ENCODE data around the gene NRARP.
"Not testable (repeated sequence)": the region's sequence is repeated elsewhere in the genome, so short reads cannot be mapped to it uniquely, and the experiment has no call there.

Gene NRARP

DNA sequence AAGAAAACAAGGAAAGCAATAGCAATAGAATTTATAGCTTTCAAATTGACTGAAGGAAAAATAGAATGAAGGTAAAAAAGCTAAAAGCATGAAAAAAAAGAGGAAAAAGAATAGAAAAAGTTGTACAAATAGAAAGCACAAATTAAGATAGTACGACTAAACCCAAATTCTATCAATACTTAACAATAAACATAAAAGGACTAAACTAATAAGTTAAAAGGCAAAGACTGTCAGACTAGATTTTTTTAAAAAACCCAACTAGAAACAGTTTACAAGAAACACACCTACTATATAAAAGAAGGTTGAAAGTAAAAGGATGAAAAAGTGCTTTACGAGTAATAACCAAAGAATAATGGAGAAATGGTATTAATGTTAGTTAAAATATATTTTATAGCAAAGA, 34.7 kb upstream of the NRARP start:
- H3K27ac ChIP-seq (ENCODE audit: poor library complexity, severe bottlenecking) = no peak overlapping the region
- DNase-seq (ENCODE audit: low spot score) (no peak), ATAC-seq (ENCODE audit: low read depth) (no peak)
- H3K36me3 ChIP-seq (ENCODE audit: low read depth) = no peaks in the 10 kb centered on the region
- no peak overlapping the region for H3K4me3 ChIP-seq (ENCODE audit: severe bottlenecking)
- no peaks in the 10 kb centered on the region for H3K27me3 ChIP-seq (ENCODE audit: insufficient read depth, poor library complexity, severe bottlenecking)
- TF ChIP-seq, protein P1, sequence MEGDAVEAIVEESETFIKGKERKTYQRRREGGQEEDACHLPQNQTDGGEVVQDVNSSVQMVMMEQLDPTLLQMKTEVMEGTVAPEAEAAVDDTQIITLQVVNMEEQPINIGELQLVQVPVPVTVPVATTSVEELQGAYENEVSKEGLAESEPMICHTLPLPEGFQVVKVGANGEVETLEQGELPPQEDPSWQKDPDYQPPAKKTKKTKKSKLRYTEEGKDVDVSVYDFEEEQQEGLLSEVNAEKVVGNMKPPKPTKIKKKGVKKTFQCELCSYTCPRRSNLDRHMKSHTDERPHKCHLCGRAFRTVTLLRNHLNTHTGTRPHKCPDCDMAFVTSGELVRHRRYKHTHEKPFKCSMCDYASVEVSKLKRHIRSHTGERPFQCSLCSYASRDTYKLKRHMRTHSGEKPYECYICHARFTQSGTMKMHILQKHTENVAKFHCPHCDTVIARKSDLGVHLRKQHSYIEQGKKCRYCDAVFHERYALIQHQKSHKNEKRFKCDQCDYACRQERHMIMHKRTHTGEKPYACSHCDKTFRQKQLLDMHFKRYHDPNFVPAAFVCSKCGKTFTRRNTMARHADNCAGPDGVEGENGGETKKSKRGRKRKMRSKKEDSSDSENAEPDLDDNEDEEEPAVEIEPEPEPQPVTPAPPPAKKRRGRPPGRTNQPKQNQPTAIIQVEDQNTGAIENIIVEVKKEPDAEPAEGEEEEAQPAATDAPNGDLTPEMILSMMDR (IDR thresholded peaks at IDR 0.05; ENCODE audit: poor library complexity, severe bottlenecking) = no peak
- peaks cover 7% of the 10 kb centered on the region for H3K9me3 ChIP-seq (ENCODE audit: severe bottlenecking)
- H3K4me1 ChIP-seq (ENCODE audit: insufficient read depth, poor library complexity, severe bottlenecking) = no peaks in the 10 kb centered on the region

DNA sequence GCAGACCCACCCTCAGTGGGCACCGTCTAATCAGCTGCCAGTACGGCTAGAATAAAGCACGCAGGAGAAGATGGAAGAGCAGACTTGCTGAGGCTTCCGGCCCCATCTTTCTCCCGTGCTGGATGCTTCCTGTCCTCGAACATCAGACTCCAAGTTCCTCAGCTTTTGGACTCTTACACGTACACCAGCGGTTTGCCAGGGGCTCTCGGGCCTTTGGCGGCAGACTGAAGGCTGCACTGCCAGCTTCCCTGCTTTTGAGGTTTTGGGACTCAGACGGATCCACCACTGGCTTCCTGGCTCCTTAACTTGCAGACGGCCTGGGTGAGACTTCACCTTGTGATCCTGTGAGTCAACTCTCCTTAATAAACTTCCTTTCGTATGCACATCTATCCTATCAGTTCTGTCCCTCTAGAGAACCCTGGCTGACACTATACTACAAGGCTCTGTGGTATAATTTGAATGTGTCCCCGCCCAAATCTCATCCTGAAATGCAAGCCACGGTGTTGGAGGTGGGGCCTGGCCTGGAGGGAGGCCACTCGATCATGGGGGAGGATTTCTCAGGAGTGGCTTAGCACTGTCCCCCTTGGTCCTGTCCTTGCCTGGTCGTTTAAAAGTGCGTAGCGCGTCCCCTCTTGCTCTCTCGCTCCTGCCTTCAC, 31.1 kb upstream of the NRARP start:
- Histone ChIP-seq H3K36me3 (ENCODE audit: low read depth) (no peaks in the 10 kb centered on the region), H3K27ac (ENCODE audit: poor library complexity, severe bottlenecking) (no peak overlapping the region), H3K27me3 (ENCODE audit: insufficient read depth, poor library complexity, severe bottlenecking) (no peaks in the 10 kb centered on the region), H3K4me1 (ENCODE audit: insufficient read depth, poor library complexity, severe bottlenecking) (no peaks in the 10 kb centered on the region), H3K9me3 (ENCODE audit: severe bottlenecking) (peaks cover 7% of the 10 kb centered on the region), H3K4me3 (ENCODE audit: severe bottlenecking) (no peak overlapping the region)
- DNase-seq (ENCODE audit: low spot score) (no peak), ATAC-seq (ENCODE audit: low read depth) (no peak)
- TF ChIP-seq, protein P1 (IDR thresholded peaks at IDR 0.05; ENCODE audit: poor library complexity, severe bottlenecking) = no peak

DNA sequence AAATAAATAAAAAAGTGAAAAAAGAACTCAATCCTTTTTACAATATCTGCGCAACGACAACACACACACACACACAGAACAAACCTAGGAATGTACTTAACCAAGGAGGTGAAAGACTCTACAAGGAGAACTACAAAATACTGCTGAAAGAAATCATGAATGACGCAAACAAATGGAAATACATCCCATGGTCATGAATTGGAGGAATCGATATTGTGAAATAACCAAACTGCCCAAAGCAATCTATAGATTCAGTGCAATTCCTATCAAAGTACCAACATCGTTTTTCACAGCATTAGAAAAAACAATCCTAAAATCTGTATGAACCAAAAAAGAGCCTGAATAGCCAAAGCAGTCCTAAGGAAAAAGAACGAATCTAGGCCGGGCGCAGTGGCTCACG, 29.9 kb upstream of the NRARP start:
- TF ChIP-seq, protein P1 (IDR thresholded peaks at IDR 0.05; ENCODE audit: poor library complexity, severe bottlenecking) = no peak
- no peak overlapping the region for H3K27ac ChIP-seq (ENCODE audit: poor library complexity, severe bottlenecking)
- peaks cover 4% of the 10 kb centered on the region for H3K9me3 ChIP-seq (ENCODE audit: severe bottlenecking)
- DNase-seq (ENCODE audit: low spot score) (no peak), ATAC-seq (ENCODE audit: low read depth) (no peak)
- no peaks in the 10 kb centered on the region for H3K36me3 ChIP-seq (ENCODE audit: low read depth)
- H3K27me3 ChIP-seq (ENCODE audit: insufficient read depth, poor library complexity, severe bottlenecking) = no peaks in the 10 kb centered on the region
- H3K4me3 ChIP-seq (ENCODE audit: severe bottlenecking) = no peak overlapping the region
- H3K4me1 ChIP-seq (ENCODE audit: insufficient read depth, poor library complexity, severe bottlenecking) = no peaks in the 10 kb centered on the region

DNA sequence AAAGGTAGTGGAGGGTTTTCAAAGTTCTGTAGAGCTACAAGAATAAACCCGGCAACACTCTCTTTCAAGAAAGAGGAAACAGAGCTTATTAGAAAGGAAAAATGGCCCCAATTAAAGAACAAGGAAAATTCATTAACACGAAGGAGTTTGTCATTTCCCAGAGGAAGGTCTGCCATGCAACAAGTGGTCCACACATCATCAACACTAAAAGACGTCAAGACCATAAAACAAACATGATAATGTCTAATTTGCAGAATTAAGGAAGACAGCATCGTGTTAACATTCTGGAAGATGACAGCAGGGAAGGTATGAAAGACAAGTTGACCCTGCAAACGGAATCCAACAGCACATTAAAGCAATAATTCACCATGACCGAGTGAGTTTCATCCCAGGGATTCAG, 28.6 kb upstream of the NRARP start:
- no peak overlapping the region for H3K27ac ChIP-seq (ENCODE audit: poor library complexity, severe bottlenecking)
- no peaks in the 10 kb centered on the region for H3K4me1 ChIP-seq (ENCODE audit: insufficient read depth, poor library complexity, severe bottlenecking)
- no peaks in the 10 kb centered on the region for H3K9me3 ChIP-seq (ENCODE audit: severe bottlenecking)
- no peaks in the 10 kb centered on the region for H3K27me3 ChIP-seq (ENCODE audit: insufficient read depth, poor library complexity, severe bottlenecking)
- no peaks in the 10 kb centered on the region for H3K36me3 ChIP-seq (ENCODE audit: low read depth)
- ATAC-seq (ENCODE audit: low read depth) = no peak
- no peak overlapping the region for H3K4me3 ChIP-seq (ENCODE audit: severe bottlenecking)
- DNase-seq (ENCODE audit: low spot score) = no peak
- TF ChIP-seq, protein P1 (IDR thresholded peaks at IDR 0.05; ENCODE audit: poor library complexity, severe bottlenecking) = no peak

DNA sequence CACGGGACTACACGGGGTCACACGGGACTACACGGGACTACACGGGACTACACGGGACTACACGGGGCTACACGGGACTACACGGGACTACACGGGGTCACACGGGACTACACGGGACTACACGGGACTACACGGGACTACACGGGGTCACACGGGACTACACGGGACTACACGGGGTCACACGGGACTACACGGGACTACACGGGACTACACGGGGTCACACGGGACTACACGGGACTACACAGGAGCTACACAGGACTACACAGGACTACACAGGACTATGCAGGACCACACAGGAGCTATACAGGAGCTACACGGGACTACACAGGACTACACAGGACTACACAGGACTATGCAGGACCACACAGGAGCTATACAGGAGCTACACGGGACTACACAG, 27.5 kb upstream of the NRARP start:
- not testable (repeated sequence) for DNase-seq (ENCODE audit: low spot score); H3K27ac ChIP-seq (ENCODE audit: poor library complexity, severe bottlenecking); H3K36me3 ChIP-seq (ENCODE audit: low read depth); H3K4me3 ChIP-seq (ENCODE audit: severe bottlenecking); H3K27me3 ChIP-seq (ENCODE audit: insufficient read depth, poor library complexity, severe bottlenecking); H3K4me1 ChIP-seq (ENCODE audit: insufficient read depth, poor library complexity, severe bottlenecking); H3K9me3 ChIP-seq (ENCODE audit: severe bottlenecking); ATAC-seq (ENCODE audit: low read depth)

DNA sequence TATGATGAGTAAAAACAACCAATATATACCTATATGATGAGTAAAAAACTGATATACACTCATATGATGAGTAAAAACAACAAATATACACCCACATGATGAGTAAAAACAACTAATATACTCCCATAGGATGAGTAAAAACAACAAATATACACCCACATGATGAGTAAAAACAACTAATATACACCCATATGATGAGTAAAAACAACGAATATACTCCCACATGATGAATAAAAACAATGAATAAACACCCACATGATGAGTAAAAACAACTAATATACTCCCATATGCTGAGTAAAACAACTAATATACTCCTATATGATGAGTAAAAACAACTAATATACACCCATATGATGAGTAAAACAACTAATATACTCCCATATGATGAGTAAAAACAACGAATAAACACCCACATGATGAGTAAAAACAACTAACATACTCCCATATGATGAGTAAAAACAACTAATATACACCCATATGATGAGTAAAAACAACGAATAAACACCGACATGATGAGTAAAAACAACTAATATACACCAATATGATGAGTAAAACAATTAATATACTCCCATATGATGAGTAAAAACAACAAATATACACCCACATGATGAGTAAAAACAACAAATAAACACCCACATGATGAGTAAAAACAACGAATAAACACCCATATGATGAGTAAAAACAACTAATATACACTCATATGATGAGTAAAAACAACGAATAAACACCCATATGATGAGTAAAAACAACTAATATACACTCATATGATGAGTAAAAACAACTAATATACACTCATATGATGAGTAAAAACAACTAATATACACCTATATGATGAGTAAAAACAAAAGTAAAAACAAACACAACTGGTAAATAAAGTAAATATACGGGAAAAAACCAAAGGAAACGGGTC, 25.8 kb upstream of the NRARP start:
- H3K27ac ChIP-seq (ENCODE audit: poor library complexity, severe bottlenecking); H3K27me3 ChIP-seq (ENCODE audit: insufficient read depth, poor library complexity, severe bottlenecking); ATAC-seq (ENCODE audit: low read depth); DNase-seq (ENCODE audit: low spot score); H3K4me3 ChIP-seq (ENCODE audit: severe bottlenecking); H3K4me1 ChIP-seq (ENCODE audit: insufficient read depth, poor library complexity, severe bottlenecking); H3K36me3 ChIP-seq (ENCODE audit: low read depth); H3K9me3 ChIP-seq (ENCODE audit: severe bottlenecking): not testable (repeated sequence)

Measured in RWPE2 (cell line).